Endothelial cell of umbilical vein (primary cell): ENCODE results near the gene EFR3B. TPM values are rescaled to one million over a fixed set of nuclear protein-coding genes. Genes with fewer than 3 reads are reported as not detected.

ENCODE experiments used
- BruUV-seq: library from RNA; stranded (reverse); fragments of 400-500 nt; replicated peaks from 2 replicates; lab custom pipeline; 2021; lab: Mats Ljungman, UMichigan
- CTCF ChIA-PET: fragments of 300-600, 350-600 bp; sonication (Branson Sonifier 250); formaldehyde crosslinking; loops from one replicate; lab custom pipeline; 2021; ENCODE audit warnings: antibody characterized with exemption, inconsistent platforms; lab: Charles Lee
- POLR2A ChIA-PET: fragments of 300-600, 350-600 bp; sonication (Branson Sonifier 250); formaldehyde crosslinking; loops from one replicate; lab custom pipeline; 2021; ENCODE audit warnings: antibody characterized with exemption, inconsistent platforms; lab: Charles Lee
- DNase-seq: peaks from one replicate; pipeline ENCODE4 v3.0.0-alpha.2; 2011; ENCODE audit warnings: low read depth, low spot score
- FAIRE-seq: peaks from 2 replicates; lab custom pipeline; 2011; peaks lifted over from hg19 to GRCh38; lab: Jason Lieb, UNC
- H2AFZ ChIP-seq: 2 replicates; pipeline ENCODE4 v1.6.0; 2012; ENCODE audit warnings: low read depth, low read length, control low read depth, inconsistent platforms
- H3K27ac ChIP-seq: 2 replicates; pipeline ENCODE4 v1.5.1; 2011; ENCODE audit warnings: low read depth, mild to moderate bottlenecking, control low read depth, low read length, moderate library complexity; ENCODE audit not compliant: insufficient read depth
- H3K27me3 ChIP-seq, 2 experiments: 2 replicates each; pipeline versions ENCODE4 v1.6.0 to v1.6.1; 2011; ENCODE audit warnings: low read length in 2 of 2, mixed read lengths in 1 of 2; ENCODE audit not compliant: control insufficient read depth in 2 of 2, insufficient read depth in 2 of 2
- H3K36me3 ChIP-seq, 2 experiments: 2 replicates in 1 of 2; 3 replicates in 1 of 2; pipeline ENCODE4 v1.5.1; 2011; ENCODE audit warnings: low read length in 2 of 2, mild to moderate bottlenecking in 1 of 2, moderate library complexity in 1 of 2; ENCODE audit not compliant: control insufficient read depth in 2 of 2, insufficient read depth in 2 of 2; ENCODE audit errors: extremely low read depth in 1 of 2
- H3K4me1 ChIP-seq: 3 replicates; pipeline ENCODE4 v1.5.1; 2011; ENCODE audit warnings: mild to moderate bottlenecking, low read length; ENCODE audit not compliant: control insufficient read depth, insufficient read depth; ENCODE audit errors: extremely low read depth
- H3K4me2 ChIP-seq: 2 replicates; pipeline ENCODE4 v1.6.1; 2011; ENCODE audit warnings: low read length, control low read depth, mixed read lengths; ENCODE audit not compliant: insufficient read depth
- H3K4me3 ChIP-seq, 3 experiments: fragments of 200-600 bp in 1 of 3; sonication (generic), shearing (Covaris generic) in 1 of 3; replicated peaks in 1 of 3; 2 replicates each; pipeline ENCODE4 v1.5.1; 2011 to 2016; ENCODE audit warnings: control low read depth in 3 of 3, low read length in 3 of 3, mild to moderate bottlenecking in 2 of 3, inconsistent platforms in 1 of 3, low read depth in 1 of 3, moderate library complexity in 1 of 3; ENCODE audit not compliant: insufficient read depth in 1 of 3
- H3K79me2 ChIP-seq: 2 replicates; pipeline ENCODE4 v1.6.0; 2012; ENCODE audit warnings: low read length, inconsistent platforms; ENCODE audit not compliant: control insufficient read depth, insufficient read depth
- H3K9ac ChIP-seq: replicated peaks from 2 replicates; pipeline ENCODE3; 2011; ENCODE audit warnings: low read length, control low read depth; ENCODE audit not compliant: insufficient read depth; ENCODE audit errors: extremely low read depth
- H3K9me1 ChIP-seq: replicated peaks from 3 replicates; pipeline ENCODE4 v1.6.0; 2011; ENCODE audit warnings: mild to moderate bottlenecking, low read length; ENCODE audit not compliant: control insufficient read depth, insufficient read depth; ENCODE audit errors: extremely low read depth
- H3K9me3 ChIP-seq: replicated peaks from 2 replicates; pipeline ENCODE4 v1.5.1; 2012; ENCODE audit warnings: low read length, inconsistent platforms; ENCODE audit not compliant: control insufficient read depth, insufficient read depth
- H4K20me1 ChIP-seq: replicated peaks from 2 replicates; pipeline ENCODE3; 2011; ENCODE audit warnings: mild to moderate bottlenecking, low read length; ENCODE audit not compliant: control insufficient read depth, insufficient read depth; ENCODE audit errors: extremely low read depth
- EZH2 ChIP-seq: IDR thresholded peaks from 2 replicates; pipeline ENCODE4 v1.6.1; 2012; ENCODE audit warnings: borderline replicate concordance, low read depth, mild to moderate bottlenecking, moderate library complexity, low read length, inconsistent platforms; ENCODE audit not compliant: severe bottlenecking
- FOS ChIP-seq: IDR thresholded peaks from 2 replicates; pipeline ENCODE4 v1.6.1; 2011; ENCODE audit warnings: mild to moderate bottlenecking, low read length, moderate library complexity, borderline replicate concordance; ENCODE audit not compliant: insufficient read depth
- GATA2 ChIP-seq: IDR thresholded peaks from 2 replicates; pipeline ENCODE4 v1.7.0; 2011; ENCODE audit warnings: low read depth, mild to moderate bottlenecking, moderate library complexity, mixed read lengths, low read length; ENCODE audit not compliant: insufficient read length, insufficient read depth
- JUN ChIP-seq: IDR thresholded peaks from 2 replicates; pipeline ENCODE4 v1.6.1; 2011; ENCODE audit warnings: borderline replicate concordance, low read depth; ENCODE audit not compliant: insufficient read length, insufficient read depth
- MYC ChIP-seq: IDR thresholded peaks from one replicate; pipeline ENCODE4 v1.6.1; 2011; ENCODE audit warnings: mild to moderate bottlenecking, low read depth, low read length
- POLR2A ChIP-seq: IDR thresholded peaks from 2 replicates; pipeline ENCODE4 v1.6.1; 2012; ENCODE audit warnings: low read depth, mild to moderate bottlenecking, control low read depth, low read length
- POLR2AphosphoS5 ChIP-seq: IDR thresholded peaks from 2 replicates; pipeline ENCODE4 v1.6.1; 2012; ENCODE audit warnings: low read depth, mild to moderate bottlenecking, control low read depth, low read length, moderate library complexity; ENCODE audit not compliant: insufficient read depth
- dilution Hi-C: fragments of 300-500 bp; cut with MboI; formaldehyde crosslinking; loops from one replicate; pipeline ENCODE4 v1.15.0; 2019; ENCODE audit warnings: low sequenced_read_pairs; ENCODE audit not compliant: extremely low pct_ligation_motif_present
- intact Hi-C: fragments of 100-400 bp; cut with micrococcal nuclease; formaldehyde crosslinking; loops from one replicate; pipeline ENCODE4 v1.10.0; 2022
- polyA plus RNA-seq, 4 experiments: library from polyadenylated mRNA; depleted of rRNA in 3 of 4; stranded (reverse) in 3 of 4; unstranded in 1 of 4; fragments of >200 nt; gene quantifications; 2 replicates each; pipeline versions ENCODE4 v1.2.1 to v1.2.3, GENCODE V29; 2011 to 2012; ENCODE audit warnings: missing spikeins in 1 of 4
- total RNA-seq: library from RNA; stranded (reverse); gene quantifications from 2 replicates; pipeline ENCODE4 v1.2.3, GENCODE V29; 2021
- TF ChIP-seq, protein P1 (sequence below): IDR thresholded peaks from 2 replicates; pipeline ENCODE4 v1.6.1; 2011; ENCODE audit not compliant: insufficient read depth, insufficient read length
- TF ChIP-seq, protein P2 (sequence below), 2 donors: IDR thresholded peaks; 1 replicate in 1 of 2; 2 replicates in 1 of 2; pipeline ENCODE4 v1.5.1; 2011; ENCODE audit warnings: low read length in 2 of 2, mild to moderate bottlenecking in 2 of 2, moderate library complexity in 2 of 2, control low read depth in 1 of 2, inconsistent platforms in 1 of 2, low read depth in 1 of 2; ENCODE audit not compliant: insufficient read depth in 1 of 2; ENCODE audit errors: extremely low read depth in 1 of 2

The EFR3B gene
- total and polyA plus RNA-seq, 2 donors (not counting 3 experiments of a cell fraction or from before 2014, with no cell fraction given) = 0.15 to 0.77 TPM

DNA sequence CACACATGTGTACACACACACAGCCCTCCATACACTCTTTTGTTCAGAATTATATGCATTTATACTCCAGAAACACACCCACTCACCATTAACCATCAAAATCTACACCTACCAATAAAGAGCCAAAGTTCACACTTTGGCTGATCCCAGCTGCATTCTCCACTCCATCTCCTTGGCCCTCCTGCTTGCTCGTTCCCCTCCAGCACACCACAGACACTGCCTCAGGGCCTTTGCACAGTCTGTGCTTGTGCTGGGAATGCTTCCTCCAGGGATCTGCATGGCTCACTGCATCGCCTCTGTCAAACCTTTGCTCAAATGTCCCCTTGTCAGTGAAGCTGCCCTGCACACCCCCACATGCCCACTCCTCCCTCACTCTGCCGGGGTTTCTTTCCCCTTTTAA lies 80.5 kb downstream of the EFR3B start:
- TF ChIP-seq MYC (no peak), JUN (no peak), POLR2A (no peak), FOS (no peak), POLR2AphosphoS5 (no peak), GATA2 (no peak), EZH2 (no peak)
- TF ChIP-seq, protein P1, sequence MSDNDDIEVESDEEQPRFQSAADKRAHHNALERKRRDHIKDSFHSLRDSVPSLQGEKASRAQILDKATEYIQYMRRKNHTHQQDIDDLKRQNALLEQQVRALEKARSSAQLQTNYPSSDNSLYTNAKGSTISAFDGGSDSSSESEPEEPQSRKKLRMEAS = no peak
- TF ChIP-seq, protein P2, sequence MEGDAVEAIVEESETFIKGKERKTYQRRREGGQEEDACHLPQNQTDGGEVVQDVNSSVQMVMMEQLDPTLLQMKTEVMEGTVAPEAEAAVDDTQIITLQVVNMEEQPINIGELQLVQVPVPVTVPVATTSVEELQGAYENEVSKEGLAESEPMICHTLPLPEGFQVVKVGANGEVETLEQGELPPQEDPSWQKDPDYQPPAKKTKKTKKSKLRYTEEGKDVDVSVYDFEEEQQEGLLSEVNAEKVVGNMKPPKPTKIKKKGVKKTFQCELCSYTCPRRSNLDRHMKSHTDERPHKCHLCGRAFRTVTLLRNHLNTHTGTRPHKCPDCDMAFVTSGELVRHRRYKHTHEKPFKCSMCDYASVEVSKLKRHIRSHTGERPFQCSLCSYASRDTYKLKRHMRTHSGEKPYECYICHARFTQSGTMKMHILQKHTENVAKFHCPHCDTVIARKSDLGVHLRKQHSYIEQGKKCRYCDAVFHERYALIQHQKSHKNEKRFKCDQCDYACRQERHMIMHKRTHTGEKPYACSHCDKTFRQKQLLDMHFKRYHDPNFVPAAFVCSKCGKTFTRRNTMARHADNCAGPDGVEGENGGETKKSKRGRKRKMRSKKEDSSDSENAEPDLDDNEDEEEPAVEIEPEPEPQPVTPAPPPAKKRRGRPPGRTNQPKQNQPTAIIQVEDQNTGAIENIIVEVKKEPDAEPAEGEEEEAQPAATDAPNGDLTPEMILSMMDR (IDR thresholded peaks at IDR 0.05; ENCODE audit: extremely low read depth in 1 of 2, insufficient read depth in 1 of 2, low read depth in 1 of 2, low read length in 2 of 2) = no peak
- H3K79me2 ChIP-seq = no peaks in the 10 kb centered on the region
- DNase-seq (no peak), FAIRE-seq (no peak)
- H3K4me3 ChIP-seq = no peak overlapping the region
- no peaks in the 10 kb centered on the region for H3K9me1 ChIP-seq
- no peaks in the 10 kb centered on the region for H3K4me1 ChIP-seq
- H3K36me3 ChIP-seq = no peaks in the 10 kb centered on the region
- no TSS peak for BruUV-seq
- H3K27ac ChIP-seq = no peak overlapping the region
- dilution Hi-C loops (no loop called here), intact Hi-C loops (no loop called here)
- H2AFZ ChIP-seq = no peak overlapping the region
- ChIA-PET POLR2A (no interaction called here), CTCF (interaction anchor here (0.7 to 17.9 kb wide), 3 partner anchors 17 to 143 kb away, joined by 3 to 679 read pairs (median 3); no protein-coding TSS in a partner anchor)
- H3K4me2 ChIP-seq = no peak overlapping the region
- no peaks in the 10 kb centered on the region for H3K9me3 ChIP-seq
- no peaks in the 10 kb centered on the region for H4K20me1 ChIP-seq
- H3K9ac ChIP-seq = no peak overlapping the region
- no peaks in the 10 kb centered on the region for H3K27me3 ChIP-seq
